ENCODE results near the gene NECAP2. TPM values are rescaled to one million over a fixed set of nuclear protein-coding genes. Genes with fewer than 3 reads are reported as not detected.

Gene NECAP2
- total and polyA plus RNA-seq, 10 of the 15 experiments (the other 5 are each of a cell fraction or from before 2014, with no cell fraction given) = 16.3 to 98.0 (median 57.4) TPM

GRCh38 chr1:16420424-16421118, 20.0 kb upstream of the NECAP2 start (continued):
- TF ChIP-seq USF2 (IDR thresholded peaks at IDR 0.05; ENCODE audit: borderline replicate concordance, low read depth, low read length) (no peak), NR2F1 (conservative IDR thresholded peaks at IDR 0.05) (no peak), FOXK2 (IDR thresholded peaks at IDR 0.05) (no peak), RELB (IDR thresholded peaks at IDR 0.05; ENCODE audit: low read depth) (peak; percentile 43; the same call in 1 of the 2 replicates), STAT3 (IDR thresholded peaks at IDR 0.05; ENCODE audit: low read depth, low read length) (no peak), ETV6 (conservative IDR thresholded peaks at IDR 0.05 in 1 of 2, IDR thresholded peaks at IDR 0.05 in 1 of 2; ENCODE audit: borderline replicate concordance in 1 of 2, low read depth in 1 of 2) (no peak), IRF5 (IDR thresholded peaks at IDR 0.05; ENCODE audit: borderline replicate concordance) (no peak), HSF1 (IDR thresholded peaks at IDR 0.05; ENCODE audit: low read depth, low read length) (no peak), BACH1 (IDR thresholded peaks at IDR 0.05; ENCODE audit: borderline replicate concordance) (no peak), TAF1 (IDR thresholded peaks at IDR 0.05; ENCODE audit: borderline replicate concordance, low read depth, low read length) (no peak), SREBF2 (IDR thresholded peaks at IDR 0.05; ENCODE audit: low read length) (no peak), ZNF622 (IDR thresholded peaks at IDR 0.05) (no peak), KDM1A (IDR thresholded peaks at IDR 0.05; ENCODE audit: borderline replicate concordance) (no peak), RAD21 (IDR thresholded peaks at IDR 0.05; ENCODE audit: insufficient read depth, low read depth, low read length) (no peak), USF1 (IDR thresholded peaks at IDR 0.05; ENCODE audit: borderline replicate concordance, extremely low read length, insufficient read depth, low read depth, low read length) (no peak), CHD1 (IDR thresholded peaks at IDR 0.05; ENCODE audit: low read depth, low read length) (no peak), ZBED1 (IDR thresholded peaks at IDR 0.05; ENCODE audit: borderline replicate concordance) (no peak), E2F8 (IDR thresholded peaks at IDR 0.05; ENCODE audit: low read depth, partially characterized antibody) (no peak), MTA2 (IDR thresholded peaks at IDR 0.05; ENCODE audit: low read depth) (no peak)

All from GM12878 (cell line).